ENCODE measurements around the gene CYB5D1.

CYB5D1 gene

GRCh38 chr17:7844292-7845154, 13.3 kb upstream of the CYB5D1 start:
- peak; percentile 93 for DNase-seq

- no peak for DNase-seq
These were observed 12.3 kb upstream of the CYB5D1 start for GRCh38 chr17:7845359-7846062.

GRCh38 chr17:7846063-7846735, 11.6 kb upstream of the CYB5D1 start:
- DNase-seq = no peak

GRCh38 chr17:7846765-7847661, 10.8 kb upstream of the CYB5D1 start:
- DNase-seq = no peak

GRCh38 chr17:7848131-7848579, 9.6 kb upstream of the CYB5D1 start:
- DNase-seq = no peak

- DNase-seq = no peak
These were observed 9.1 kb upstream of the CYB5D1 start for GRCh38 chr17:7848739-7849129.

- no peak for DNase-seq
These were observed 8.6 kb upstream of the CYB5D1 start for GRCh38 chr17:7849130-7849750.

GRCh38 chr17:7849751-7850504, 7.9 kb upstream of the CYB5D1 start:
- DNase-seq = no peak

GRCh38 chr17:7850701-7851437, 6.9 kb upstream of the CYB5D1 start:
- no peak for DNase-seq

- peak; percentile 81 for DNase-seq
These were observed 6.2 kb upstream of the CYB5D1 start for GRCh38 chr17:7851438-7852261.

- no peak for DNase-seq
These were observed 5.5 kb upstream of the CYB5D1 start for GRCh38 chr17:7852262-7852670.

GRCh38 chr17:7852919-7853690, 4.7 kb upstream of the CYB5D1 start:
- DNase-seq = no peak

- DNase-seq = no peak
These were observed 4.1 kb upstream of the CYB5D1 start for GRCh38 chr17:7853691-7854038.

GRCh38 chr17:7854078-7854777, 3.6 kb upstream of the CYB5D1 start:
- no peak for DNase-seq

- DNase-seq = no peak
These were observed 2.7 kb upstream of the CYB5D1 start, which contains the start of gene TMEM88 for GRCh38 chr17:7854851-7855659. Gene TMEM88, plus strand, starts transcription at chr17:7855066. Its CDS starts 9 bp downstream, at chr17:7855075.

GRCh38 chr17:7855660-7856010, 2.2 kb upstream of the CYB5D1 start:
- no peak for DNase-seq

Measured in fibroblast of skin of scalp (primary cell).